B cell (primary cell): ENCODE measurements around the gene NDST3.

Experiments
- EZH2 ChIP-seq: IDR thresholded peaks from 2 replicates; pipeline ENCODE4 v1.6.1; 2012; ENCODE audit warnings: borderline replicate concordance, low read depth, mild to moderate bottlenecking, moderate library complexity, low read length; ENCODE audit not compliant: insufficient read depth, poor library complexity, severe bottlenecking
- TF ChIP-seq, protein P1 (sequence below): fragments of 200-600 bp; IDR thresholded peaks from one replicate; pipeline ENCODE4 v1.8.0; 2022; ENCODE audit warnings: antibody characterized with exemption, mild to moderate bottlenecking

DNA sequence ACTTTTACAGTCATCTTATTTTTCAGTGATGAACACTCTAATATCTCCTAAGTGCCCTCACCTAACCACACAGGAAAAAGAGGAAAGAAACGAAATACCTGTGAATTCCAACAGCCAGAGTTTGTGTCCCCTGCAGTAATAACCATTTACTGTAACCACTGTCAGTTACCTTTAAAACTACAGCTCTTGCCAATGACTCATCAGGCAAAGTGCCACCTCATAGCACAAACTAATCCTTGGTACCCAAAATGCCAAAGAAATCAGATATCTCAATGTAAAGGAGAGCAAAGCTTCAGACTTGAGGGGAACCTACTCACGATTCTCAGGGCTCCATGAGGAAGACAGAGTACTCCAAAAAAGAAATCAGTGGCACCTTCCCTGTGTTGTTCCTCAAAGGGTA lies 146.5 kb downstream of the NDST3 start:
- TF ChIP-seq EZH2 = no peak
- TF ChIP-seq, protein P1, sequence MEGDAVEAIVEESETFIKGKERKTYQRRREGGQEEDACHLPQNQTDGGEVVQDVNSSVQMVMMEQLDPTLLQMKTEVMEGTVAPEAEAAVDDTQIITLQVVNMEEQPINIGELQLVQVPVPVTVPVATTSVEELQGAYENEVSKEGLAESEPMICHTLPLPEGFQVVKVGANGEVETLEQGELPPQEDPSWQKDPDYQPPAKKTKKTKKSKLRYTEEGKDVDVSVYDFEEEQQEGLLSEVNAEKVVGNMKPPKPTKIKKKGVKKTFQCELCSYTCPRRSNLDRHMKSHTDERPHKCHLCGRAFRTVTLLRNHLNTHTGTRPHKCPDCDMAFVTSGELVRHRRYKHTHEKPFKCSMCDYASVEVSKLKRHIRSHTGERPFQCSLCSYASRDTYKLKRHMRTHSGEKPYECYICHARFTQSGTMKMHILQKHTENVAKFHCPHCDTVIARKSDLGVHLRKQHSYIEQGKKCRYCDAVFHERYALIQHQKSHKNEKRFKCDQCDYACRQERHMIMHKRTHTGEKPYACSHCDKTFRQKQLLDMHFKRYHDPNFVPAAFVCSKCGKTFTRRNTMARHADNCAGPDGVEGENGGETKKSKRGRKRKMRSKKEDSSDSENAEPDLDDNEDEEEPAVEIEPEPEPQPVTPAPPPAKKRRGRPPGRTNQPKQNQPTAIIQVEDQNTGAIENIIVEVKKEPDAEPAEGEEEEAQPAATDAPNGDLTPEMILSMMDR = no peak
